Panc1 (cell line): ENCODE measurements around the gene EIPR1.

ENCODE experiments used
- CTCF ChIP-seq: fragments of 450-650 bp; IDR thresholded peaks from 2 replicates; pipeline ENCODE4 v1.5.1; 2017; ENCODE audit warnings: mild to moderate bottlenecking
- POLR2AphosphoS5 ChIP-seq: IDR thresholded peaks from 2 replicates; pipeline ENCODE4 v1.6.1; 2012; ENCODE audit warnings: mild to moderate bottlenecking, low read depth, low read length, moderate library complexity
- REST ChIP-seq, 2 experiments: IDR thresholded peaks; 2 replicates each; pipeline ENCODE4 v1.6.1; 2011 to 2012; ENCODE audit warnings: low read depth in 2 of 2, control low read depth in 1 of 2, low read length in 1 of 2, mild to moderate bottlenecking in 1 of 2, moderate library complexity in 1 of 2; ENCODE audit not compliant: insufficient read depth in 1 of 2
- SIN3A ChIP-seq: IDR thresholded peaks from 2 replicates; pipeline ENCODE4 v1.6.1; 2012; ENCODE audit warnings: low read depth, mild to moderate bottlenecking, low read length, moderate library complexity, borderline replicate concordance; ENCODE audit not compliant: insufficient read depth
- TCF7L2 ChIP-seq: IDR thresholded peaks from 2 replicates; pipeline ENCODE4 v1.6.1; 2011; ENCODE audit warnings: mild to moderate bottlenecking, low read depth, low read length, inconsistent platforms

GRCh38 chr2:3288470-3289170 is 89.0 kb downstream of the EIPR1 start:
- TF ChIP-seq POLR2AphosphoS5: no peak
- no peak for TF ChIP-seq CTCF
- no peak for TF ChIP-seq REST (IDR thresholded peaks at IDR 0.05; ENCODE audit: insufficient read depth in 1 of 2, low read depth in 2 of 2, low read length in 1 of 2)
- TF ChIP-seq SIN3A: no peak
- no peak for TF ChIP-seq TCF7L2
